Activated T-helper 1 cell treated with Interleukin-2 at 50 U/mL for 16 hours (primary cell): ENCODE results near the gene RNF144B.

Source experiments
- DNase-seq: peaks from one replicate; pipeline ENCODE4 v3.0.0-alpha.2; 2020; ENCODE audit warnings: low read depth

Gene RNF144B

GRCh38 chr6:18513253-18513798, 126.2 kb downstream of the RNF144B start:
- DNase-seq = no peak

GRCh38 chr6:18514180-18514579, 127.0 kb downstream of the RNF144B start:
- no peak for DNase-seq

GRCh38 chr6:18515767-18516166, 128.6 kb downstream of the RNF144B start:
- DNase-seq = no peak
